ENCODE measurements around the gene PGRMC1.

DNA sequence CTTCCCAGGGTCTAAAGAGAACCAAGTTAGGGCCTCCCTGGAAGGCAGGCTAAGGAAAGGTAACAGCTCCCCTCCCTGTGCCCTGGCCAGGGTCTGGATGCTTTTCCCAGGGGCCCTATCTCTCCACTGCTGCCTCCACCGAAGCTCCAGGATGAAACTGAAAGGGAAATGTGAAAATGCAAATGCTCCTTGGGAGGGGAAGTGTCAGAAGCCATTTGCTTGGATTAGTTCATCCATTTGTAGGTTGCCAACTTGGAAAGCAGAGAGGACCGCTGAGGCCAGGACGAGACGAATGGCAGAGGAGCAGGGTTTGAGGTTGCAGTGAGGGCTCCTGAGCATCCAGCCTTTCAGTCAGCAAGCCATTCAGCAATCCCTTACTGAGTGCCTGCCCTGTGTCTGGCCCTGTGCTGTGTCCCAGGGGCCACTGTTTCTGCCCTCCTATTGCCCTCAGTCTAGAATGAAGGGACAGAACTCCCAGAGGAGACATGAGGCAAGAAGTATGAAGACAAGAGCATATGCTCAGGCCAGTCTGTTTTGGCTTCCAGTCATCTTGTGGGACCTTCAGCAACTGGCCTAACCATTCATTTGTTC lies 45.9 kb upstream of the PGRMC1 start:
- no peak for TF ChIP-seq EZH2 (IDR thresholded peaks at IDR 0.05; ENCODE audit: borderline replicate concordance, insufficient read depth, low read depth, low read length, poor library complexity, severe bottlenecking)
- TF ChIP-seq, protein P1, sequence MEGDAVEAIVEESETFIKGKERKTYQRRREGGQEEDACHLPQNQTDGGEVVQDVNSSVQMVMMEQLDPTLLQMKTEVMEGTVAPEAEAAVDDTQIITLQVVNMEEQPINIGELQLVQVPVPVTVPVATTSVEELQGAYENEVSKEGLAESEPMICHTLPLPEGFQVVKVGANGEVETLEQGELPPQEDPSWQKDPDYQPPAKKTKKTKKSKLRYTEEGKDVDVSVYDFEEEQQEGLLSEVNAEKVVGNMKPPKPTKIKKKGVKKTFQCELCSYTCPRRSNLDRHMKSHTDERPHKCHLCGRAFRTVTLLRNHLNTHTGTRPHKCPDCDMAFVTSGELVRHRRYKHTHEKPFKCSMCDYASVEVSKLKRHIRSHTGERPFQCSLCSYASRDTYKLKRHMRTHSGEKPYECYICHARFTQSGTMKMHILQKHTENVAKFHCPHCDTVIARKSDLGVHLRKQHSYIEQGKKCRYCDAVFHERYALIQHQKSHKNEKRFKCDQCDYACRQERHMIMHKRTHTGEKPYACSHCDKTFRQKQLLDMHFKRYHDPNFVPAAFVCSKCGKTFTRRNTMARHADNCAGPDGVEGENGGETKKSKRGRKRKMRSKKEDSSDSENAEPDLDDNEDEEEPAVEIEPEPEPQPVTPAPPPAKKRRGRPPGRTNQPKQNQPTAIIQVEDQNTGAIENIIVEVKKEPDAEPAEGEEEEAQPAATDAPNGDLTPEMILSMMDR (IDR thresholded peaks at IDR 0.05): no peak
